ENCODE results near the gene KLHL20. TPM values are rescaled to one million over a fixed set of nuclear protein-coding genes. Genes with fewer than 3 reads are reported as not detected.
"Not testable (repeated sequence)": the region's sequence is repeated elsewhere in the genome, so short reads cannot be mapped to it uniquely, and the experiment has no call there.

KLHL20 gene
- 10 to 100 TPM; 19.7 to 20.5 TPM for total RNA-seq
- 25.7 TPM for polyA plus RNA-seq

GRCh38 chr1:173714759-173715537, at the start of gene KLHL20:
KLHL20 (plus strand) TSS chr1:173714981; CDS start chr1:173716044, 1,063 bp downstream.
- H3K4me3 Mint-ChIP-seq, result peak within 1 kb of the TSS; percentile 88 to 99 (median 93)
- ChIA-PET CTCF (interaction anchor here (0.7 to 2.3 kb wide), 5 partner anchors 109 to 285 kb away, joined by 3 to 14 read pairs (median 5); partner anchors contain the start of gene DARS2), POLR2A (interaction anchor here (0.6 to 1.6 kb wide), 5 partner anchors 109 to 1284 kb away, joined by 3 to 12 read pairs (median 6); partner anchors contain the start of genes DARS2, GAS5, PRDX6 and ZBTB37)
- peak within 1 kb of the TSS; percentile 87 for H3K27ac ChIP-seq (ENCODE audit: low read depth, low read length)
- peak within 1 kb of the TSS; percentile 71 to 99 (median 95) for H3K27ac Mint-ChIP-seq
- peaks cover 0 to 1% (median 0%) of the 10 kb centered on the region in 5 donors for H3K9me3 Mint-ChIP-seq
- H3K9me3 ChIP-seq (ENCODE audit: low read length), result no peaks in the 10 kb centered on the region
- peaks cover 32 to 44% (median 34%) of the 10 kb centered on the region in 3 donors for H3K4me1 Mint-ChIP-seq
- peaks cover 0 to 24% (median 8%) of the 10 kb centered on the region in 3 donors for H3K36me3 Mint-ChIP-seq
- H3K4me1 ChIP-seq (ENCODE audit: insufficient read depth, low read length), result peaks cover 26% of the 10 kb centered on the region
- H3K4me3 ChIP-seq (ENCODE audit: low read length), result peak within 1 kb of the TSS; percentile 77
- H3K36me3 ChIP-seq (ENCODE audit: insufficient read depth, low read length), result peaks cover 5% of the 10 kb centered on the region
- peaks cover 6% of the 10 kb centered on the region for H3K27me3 ChIP-seq (ENCODE audit: insufficient read depth, low read length, poor library complexity, severe bottlenecking)
- peaks cover 12 to 18% of the 10 kb centered on the region in 2 donors for H3K27me3 Mint-ChIP-seq
- peak; percentile 74 to 89 (median 89) for DNase-seq

GRCh38 chr1:173666646-173667045, 48.1 kb upstream of the KLHL20 start:
- Histone ChIP-seq H3K4me3 (ENCODE audit: low read length) (no peak overlapping the region), H3K36me3 (ENCODE audit: insufficient read depth, low read length) (no peaks in the 10 kb centered on the region), H3K27me3 (ENCODE audit: insufficient read depth, low read length, poor library complexity, severe bottlenecking) (peaks cover 14% of the 10 kb centered on the region), H3K9me3 (ENCODE audit: low read length) (no peaks in the 10 kb centered on the region), H3K4me1 (ENCODE audit: insufficient read depth, low read length) (no peaks in the 10 kb centered on the region), H3K27ac (ENCODE audit: low read depth, low read length) (no peak overlapping the region)
- no peak overlapping the region for H3K4me3 Mint-ChIP-seq
- H3K27ac Mint-ChIP-seq, result no peak overlapping the region
- H3K36me3 Mint-ChIP-seq, result peaks cover 0 to under 1% (median 0%) of the 10 kb centered on the region in 3 donors
- H3K9me3 Mint-ChIP-seq, result no peaks in the 10 kb centered on the region
- ChIA-PET POLR2A (no interaction called here), CTCF (no interaction called here)
- H3K4me1 Mint-ChIP-seq, result peaks cover 4 to 15% (median 14%) of the 10 kb centered on the region in 3 donors
- peaks cover 19 to 46% of the 10 kb centered on the region in 2 donors for H3K27me3 Mint-ChIP-seq
- no peak for DNase-seq

GRCh38 chr1:173669491-173669941, 45.3 kb upstream of the KLHL20 start, which contains the start of gene ANKRD45:
ANKRD45 (minus strand) TSS chr1:173669851; CDS start chr1:173659418, 10,433 bp downstream.
- Mint-ChIP-seq H3K27me3 (peaks cover 22 to 56% of the 10 kb centered on the region in 2 donors), H3K4me1 (peaks cover 4 to 15% (median 14%) of the 10 kb centered on the region in 3 donors), H3K4me3 (peak within 1 kb of the TSS in 5 of 7 donors; percentile 21 to 58 (median 46)), H3K9me3 (no peaks in the 10 kb centered on the region), H3K36me3 (peaks cover 0 to 8% (median 0%) of the 10 kb centered on the region in 3 donors), H3K27ac (peak within 1 kb of the TSS in 1 of 8 donors; percentile 17)
- Histone ChIP-seq H3K27me3 (ENCODE audit: insufficient read depth, low read length, poor library complexity, severe bottlenecking) (peaks cover 14% of the 10 kb centered on the region), H3K9me3 (ENCODE audit: low read length) (no peaks in the 10 kb centered on the region), H3K27ac (ENCODE audit: low read depth, low read length) (peak within 1 kb of the TSS; percentile 68), H3K4me1 (ENCODE audit: insufficient read depth, low read length) (no peaks in the 10 kb centered on the region), H3K4me3 (ENCODE audit: low read length) (no peak within 1 kb of the TSS), H3K36me3 (ENCODE audit: insufficient read depth, low read length) (no peaks in the 10 kb centered on the region)
- DNase-seq, result peak in 2 of 5 donors; percentile 4 to 15
- ChIA-PET CTCF (no interaction called here), POLR2A (no interaction called here)

GRCh38 chr1:173674496-173674895, 40.3 kb upstream of the KLHL20 start:
- POLR2A ChIA-PET, result not testable (repeated sequence)

GRCh38 chr1:173680152-173680551, 34.6 kb upstream of the KLHL20 start:
- H3K36me3 Mint-ChIP-seq, result peaks cover 0 to 14% (median 0%) of the 10 kb centered on the region in 3 donors
- POLR2A ChIA-PET; DNase-seq; H3K27me3 ChIP-seq (ENCODE audit: insufficient read depth, low read length, poor library complexity, severe bottlenecking); CTCF ChIA-PET; H3K9me3 ChIP-seq (ENCODE audit: low read length); H3K27me3 Mint-ChIP-seq; H3K27ac ChIP-seq (ENCODE audit: low read depth, low read length); H3K4me1 Mint-ChIP-seq; H3K4me3 Mint-ChIP-seq; H3K4me1 ChIP-seq (ENCODE audit: insufficient read depth, low read length); H3K4me3 ChIP-seq (ENCODE audit: low read length); H3K9me3 Mint-ChIP-seq; H3K36me3 ChIP-seq (ENCODE audit: insufficient read depth, low read length); H3K27ac Mint-ChIP-seq: not testable (repeated sequence)

More at GRCh38 chr1:173674496-173674895, 40.3 kb upstream of the KLHL20 start:
- H3K4me1 Mint-ChIP-seq; DNase-seq; H3K36me3 ChIP-seq (ENCODE audit: insufficient read depth, low read length); H3K4me1 ChIP-seq (ENCODE audit: insufficient read depth, low read length); CTCF ChIA-PET; H3K27me3 ChIP-seq (ENCODE audit: insufficient read depth, low read length, poor library complexity, severe bottlenecking); H3K27ac Mint-ChIP-seq; H3K4me3 ChIP-seq (ENCODE audit: low read length); H3K9me3 ChIP-seq (ENCODE audit: low read length); H3K4me3 Mint-ChIP-seq; H3K9me3 Mint-ChIP-seq; H3K27ac ChIP-seq (ENCODE audit: low read depth, low read length): not testable (repeated sequence)
- Mint-ChIP-seq H3K36me3 (peaks cover 0 to 21% (median 0%) of the 10 kb centered on the region in 3 donors), H3K27me3 (peaks cover 27 to 29% of the 10 kb centered on the region in 2 donors)

- no peaks in the 10 kb centered on the region for H3K4me1 Mint-ChIP-seq
- Histone ChIP-seq H3K27ac (ENCODE audit: low read depth, low read length) (no peak overlapping the region), H3K36me3 (ENCODE audit: insufficient read depth, low read length) (no peaks in the 10 kb centered on the region), H3K27me3 (ENCODE audit: insufficient read depth, low read length, poor library complexity, severe bottlenecking) (no peaks in the 10 kb centered on the region), H3K4me1 (ENCODE audit: insufficient read depth, low read length) (no peaks in the 10 kb centered on the region), H3K4me3 (ENCODE audit: low read length) (no peak overlapping the region), H3K9me3 (ENCODE audit: low read length) (no peaks in the 10 kb centered on the region)
- DNase-seq, result no peak
- peaks cover 0 to 9% (median 2%) of the 10 kb centered on the region in 5 donors for H3K9me3 Mint-ChIP-seq
- H3K4me3 Mint-ChIP-seq, result no peak overlapping the region
- peaks cover 0 to 8% of the 10 kb centered on the region in 2 donors for H3K27me3 Mint-ChIP-seq
- CTCF ChIA-PET, result no interaction called here
- POLR2A ChIA-PET, result no interaction called here
- no peak overlapping the region for H3K27ac Mint-ChIP-seq
- H3K36me3 Mint-ChIP-seq, result peaks cover 0 to 7% (median 0%) of the 10 kb centered on the region in 3 donors
Observed at GRCh38 chr1:173682184-173682583, 32.6 kb upstream of the KLHL20 start.

GRCh38 chr1:173683838-173684237, 30.9 kb upstream of the KLHL20 start:
- POLR2A ChIA-PET; H3K9me3 ChIP-seq (ENCODE audit: low read length): not testable (repeated sequence)

GRCh38 chr1:173685121-173685520, 29.7 kb upstream of the KLHL20 start:
- H3K4me3 Mint-ChIP-seq; H3K27ac Mint-ChIP-seq; H3K27me3 Mint-ChIP-seq; H3K9me3 ChIP-seq (ENCODE audit: low read length); H3K27ac ChIP-seq (ENCODE audit: low read depth, low read length); H3K9me3 Mint-ChIP-seq; H3K36me3 ChIP-seq (ENCODE audit: insufficient read depth, low read length); POLR2A ChIA-PET; H3K4me3 ChIP-seq (ENCODE audit: low read length); CTCF ChIA-PET; H3K4me1 ChIP-seq (ENCODE audit: insufficient read depth, low read length); H3K27me3 ChIP-seq (ENCODE audit: insufficient read depth, low read length, poor library complexity, severe bottlenecking); H3K36me3 Mint-ChIP-seq; DNase-seq: not testable (repeated sequence)
- peaks cover 6 to 17% (median 14%) of the 10 kb centered on the region in 3 donors for H3K4me1 Mint-ChIP-seq

More at GRCh38 chr1:173683838-173684237, 30.9 kb upstream of the KLHL20 start:
- H3K36me3 Mint-ChIP-seq; H3K4me3 Mint-ChIP-seq; H3K27ac ChIP-seq (ENCODE audit: low read depth, low read length); DNase-seq; H3K27me3 ChIP-seq (ENCODE audit: insufficient read depth, low read length, poor library complexity, severe bottlenecking); H3K4me3 ChIP-seq (ENCODE audit: low read length); CTCF ChIA-PET; H3K9me3 Mint-ChIP-seq; H3K4me1 ChIP-seq (ENCODE audit: insufficient read depth, low read length); H3K4me1 Mint-ChIP-seq; H3K36me3 ChIP-seq (ENCODE audit: insufficient read depth, low read length); H3K27me3 Mint-ChIP-seq: not testable (repeated sequence)
- peak overlapping the region in 1 of 8 donors; percentile 33 for H3K27ac Mint-ChIP-seq
